Activated T-cell treated with anti-CD3 and anti-CD28 coated beads, Interleukin-2, amount 50 U/mL, for 24 hours (primary cell): ENCODE measurements around the gene RAD23A.

Source experiments
- DNase-seq: peaks from one replicate; pipeline ENCODE4 v3.0.0-alpha.2; 2020
- H3K27ac Mint-ChIP-seq: 2 replicates; pipeline ENCODE4 v1.8.0; 2020; ENCODE audit warnings: mild to moderate bottlenecking, mixed read lengths
- H3K27me3 Mint-ChIP-seq: 2 replicates; pipeline ENCODE4 v1.8.0; 2020; ENCODE audit warnings: mixed read lengths
- H3K36me3 Mint-ChIP-seq: 2 replicates; pipeline ENCODE4 v1.8.0; 2020; ENCODE audit warnings: low read depth, mixed read lengths
- H3K4me1 Mint-ChIP-seq: 2 replicates; pipeline ENCODE4 v1.8.0; 2020; ENCODE audit warnings: low read depth, mixed read lengths
- H3K4me3 Mint-ChIP-seq: 2 replicates; pipeline ENCODE4 v1.8.0; 2020; ENCODE audit warnings: mild to moderate bottlenecking, moderate library complexity, mixed read lengths
- H3K9me3 Mint-ChIP-seq: 2 replicates; pipeline ENCODE4 v1.8.0; 2020; ENCODE audit warnings: mixed read lengths

RAD23A gene

DNA sequence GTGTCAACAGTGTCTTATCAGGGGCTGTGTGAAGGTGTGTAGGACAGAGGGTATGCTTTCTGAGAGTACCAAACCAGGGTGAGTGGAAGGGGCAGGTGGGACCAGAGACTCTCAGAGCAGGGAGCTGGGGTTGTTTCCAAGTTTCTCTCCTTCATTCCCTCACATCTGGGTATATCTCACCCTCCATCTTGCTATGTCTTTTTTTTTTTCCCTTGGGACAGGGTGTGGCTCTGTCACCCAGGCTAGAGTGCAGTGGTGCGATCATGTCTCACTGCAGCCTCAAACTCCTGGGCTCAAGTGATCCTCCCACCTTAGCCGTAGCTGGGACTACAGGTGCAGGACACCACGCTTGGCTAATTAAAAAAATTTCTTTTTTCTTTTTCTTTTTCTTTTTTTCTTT lies 34.3 kb downstream of the RAD23A start:
- Mint-ChIP-seq H3K36me3 (no peaks in the 10 kb centered on the region), H3K9me3 (no peaks in the 10 kb centered on the region), H3K27me3 (peaks cover 18% of the 10 kb centered on the region), H3K4me3 (no peak overlapping the region), H3K4me1 (peaks cover 1% of the 10 kb centered on the region), H3K27ac (no peak overlapping the region)
- no peak for DNase-seq

DNA sequence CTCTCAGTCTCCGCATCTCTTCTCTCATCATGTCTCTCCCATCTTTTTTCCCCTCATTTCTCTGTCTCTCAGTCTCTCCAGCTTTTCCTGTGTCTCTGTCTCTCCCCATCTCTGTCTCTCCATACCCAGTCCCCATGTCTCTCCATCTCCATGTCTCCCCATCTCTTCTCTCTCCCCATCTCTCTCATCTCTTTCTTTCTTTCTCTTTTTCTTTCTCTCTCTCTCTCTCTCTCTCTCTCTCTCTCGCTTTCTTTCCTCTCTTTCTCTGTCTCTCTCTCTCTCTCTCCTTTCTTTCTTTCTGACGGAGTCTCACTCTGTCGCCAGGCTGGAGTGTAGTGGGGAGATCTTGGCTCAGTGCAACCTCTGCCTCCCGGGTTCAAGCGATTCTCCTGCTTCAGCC lies 37.0 kb downstream of the RAD23A start:
- Mint-ChIP-seq H3K27ac (no peak overlapping the region), H3K36me3 (no peaks in the 10 kb centered on the region), H3K4me1 (peaks cover 1% of the 10 kb centered on the region), H3K4me3 (no peak overlapping the region), H3K9me3 (no peaks in the 10 kb centered on the region), H3K27me3 (peaks cover 10% of the 10 kb centered on the region)
- DNase-seq: no peak

DNA sequence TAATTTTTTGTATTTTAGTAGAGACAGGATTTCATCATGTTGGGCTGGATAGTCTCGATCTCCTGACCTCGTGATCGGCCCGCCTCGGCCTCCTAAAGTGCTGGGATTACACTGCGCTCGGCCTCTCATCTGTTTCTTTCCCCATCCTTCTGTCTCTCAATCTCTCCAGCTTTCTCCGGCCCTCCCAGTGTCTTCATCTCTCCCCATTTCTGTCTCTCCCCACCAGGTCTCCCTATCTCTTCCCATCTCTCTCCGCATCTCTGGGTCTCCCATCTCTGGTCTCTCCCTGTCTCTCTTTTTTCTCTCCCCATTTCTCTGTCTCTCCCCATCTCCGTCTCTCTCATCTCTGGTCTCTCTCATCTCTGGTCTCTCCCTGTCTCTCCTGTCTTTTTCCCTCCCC lies 37.4 kb downstream of the RAD23A start:
- H3K4me1 Mint-ChIP-seq: no peaks in the 10 kb centered on the region
- no peaks in the 10 kb centered on the region for H3K36me3 Mint-ChIP-seq
- no peak overlapping the region for H3K4me3 Mint-ChIP-seq
- H3K27ac Mint-ChIP-seq: no peak overlapping the region
- no peaks in the 10 kb centered on the region for H3K9me3 Mint-ChIP-seq
- no peak for DNase-seq
- H3K27me3 Mint-ChIP-seq: peaks cover 6% of the 10 kb centered on the region

DNA sequence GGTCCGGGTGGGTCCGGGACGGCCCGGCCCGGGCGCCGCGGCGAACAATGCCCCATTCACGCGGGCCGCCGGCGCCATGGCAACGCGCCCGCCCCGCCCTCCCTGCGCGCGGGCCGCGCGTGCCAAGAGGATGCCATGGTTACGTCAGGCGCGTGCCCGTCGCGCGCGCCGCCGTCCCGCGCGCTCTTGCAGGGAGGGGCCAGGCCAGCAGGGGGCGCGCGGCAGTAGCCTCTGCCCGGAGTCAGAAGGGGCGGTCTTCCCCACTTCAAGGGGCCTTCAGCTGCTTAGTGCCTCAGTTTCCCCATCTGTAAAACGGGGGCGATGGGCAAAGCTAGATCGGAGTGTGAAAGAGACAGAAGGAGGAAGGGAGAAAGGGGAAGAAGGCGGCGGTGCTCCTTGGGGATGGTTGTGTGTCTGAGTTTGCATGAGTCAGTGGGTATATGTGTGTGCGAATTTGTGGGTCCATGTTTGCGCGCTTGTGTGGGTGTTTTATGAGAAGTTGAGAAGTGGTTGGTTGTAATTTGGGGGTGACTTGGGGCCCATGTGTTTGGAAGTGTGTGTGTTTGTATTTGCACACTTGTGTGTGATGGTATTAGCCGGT lies 38.0 kb downstream of the RAD23A start:
- DNase-seq: peak; percentile 93
- no peaks in the 10 kb centered on the region for H3K4me1 Mint-ChIP-seq
- H3K27ac Mint-ChIP-seq: no peak overlapping the region
- peaks cover 4% of the 10 kb centered on the region for H3K27me3 Mint-ChIP-seq
- no peaks in the 10 kb centered on the region for H3K9me3 Mint-ChIP-seq
- H3K36me3 Mint-ChIP-seq: no peaks in the 10 kb centered on the region
- no peak overlapping the region for H3K4me3 Mint-ChIP-seq

GRCh38 chr19:12984143-12984627 lies 38.5 kb downstream of the RAD23A start:
- DNase-seq: no peak
- Mint-ChIP-seq H3K27me3 (no peaks in the 10 kb centered on the region), H3K4me1 (no peaks in the 10 kb centered on the region), H3K36me3 (no peaks in the 10 kb centered on the region), H3K4me3 (no peak overlapping the region), H3K27ac (no peak overlapping the region), H3K9me3 (no peaks in the 10 kb centered on the region)

DNA sequence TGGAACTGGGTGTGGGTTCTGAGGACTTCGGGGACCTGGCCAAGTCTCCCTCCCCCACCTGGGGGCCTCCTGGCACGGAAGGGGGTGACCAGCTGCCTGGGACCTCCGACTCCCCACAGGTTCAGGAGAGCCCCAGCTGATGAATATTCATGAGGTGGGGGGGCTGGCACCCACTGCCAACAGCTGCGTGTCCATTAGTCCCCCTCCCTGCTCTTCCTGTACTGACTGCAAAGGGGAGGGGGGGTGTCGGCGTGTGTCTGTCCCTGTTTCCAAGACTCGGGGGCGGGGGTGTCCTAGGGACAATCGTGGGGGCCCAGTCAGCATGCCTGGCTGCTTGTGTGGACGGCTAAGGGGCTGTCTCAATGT lies 39.0 kb downstream of the RAD23A start:
- Mint-ChIP-seq H3K9me3 (no peaks in the 10 kb centered on the region), H3K27ac (no peak overlapping the region), H3K27me3 (no peaks in the 10 kb centered on the region), H3K4me3 (no peak overlapping the region), H3K36me3 (no peaks in the 10 kb centered on the region), H3K4me1 (no peaks in the 10 kb centered on the region)
- DNase-seq: no peak

DNA sequence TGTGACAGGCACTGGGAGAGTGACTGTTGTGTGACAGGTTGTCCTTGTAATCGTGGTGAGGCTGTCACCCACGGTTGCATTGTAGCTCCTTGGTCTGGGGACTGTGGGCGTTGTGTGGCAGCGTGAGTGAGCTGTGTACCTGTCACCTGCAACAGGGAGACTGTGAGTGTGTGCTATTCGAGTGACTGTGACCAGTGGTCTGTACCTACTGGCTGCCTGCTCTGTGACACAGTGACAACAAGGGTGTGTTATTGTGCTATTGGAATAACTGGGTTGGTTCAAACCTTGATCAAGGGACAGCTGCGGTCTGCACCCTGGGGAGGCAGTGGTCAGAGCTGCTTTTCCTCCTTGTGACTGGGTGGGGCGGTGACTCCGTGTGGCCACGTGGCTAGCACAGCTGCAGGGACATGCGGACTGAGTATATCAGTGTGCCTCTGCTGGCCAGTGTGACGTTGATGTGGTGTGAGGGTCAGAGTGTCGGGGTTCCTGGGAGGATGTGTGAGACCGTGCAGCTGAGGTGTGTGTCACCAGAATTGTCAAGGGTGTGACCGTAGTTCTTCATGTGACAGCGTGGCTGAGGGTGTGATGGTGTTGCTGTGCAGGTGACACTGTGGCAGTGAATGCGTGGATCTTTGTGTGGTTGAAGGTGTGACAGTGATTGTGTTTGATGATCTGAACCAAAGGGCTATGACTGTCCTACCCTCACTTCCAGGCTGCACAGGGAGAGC lies 39.6 kb downstream of the RAD23A start:
- no peaks in the 10 kb centered on the region for H3K36me3 Mint-ChIP-seq
- H3K4me1 Mint-ChIP-seq: no peaks in the 10 kb centered on the region
- DNase-seq: no peak
- no peak overlapping the region for H3K4me3 Mint-ChIP-seq
- no peaks in the 10 kb centered on the region for H3K27me3 Mint-ChIP-seq
- H3K9me3 Mint-ChIP-seq: no peaks in the 10 kb centered on the region
- no peak overlapping the region for H3K27ac Mint-ChIP-seq

DNA sequence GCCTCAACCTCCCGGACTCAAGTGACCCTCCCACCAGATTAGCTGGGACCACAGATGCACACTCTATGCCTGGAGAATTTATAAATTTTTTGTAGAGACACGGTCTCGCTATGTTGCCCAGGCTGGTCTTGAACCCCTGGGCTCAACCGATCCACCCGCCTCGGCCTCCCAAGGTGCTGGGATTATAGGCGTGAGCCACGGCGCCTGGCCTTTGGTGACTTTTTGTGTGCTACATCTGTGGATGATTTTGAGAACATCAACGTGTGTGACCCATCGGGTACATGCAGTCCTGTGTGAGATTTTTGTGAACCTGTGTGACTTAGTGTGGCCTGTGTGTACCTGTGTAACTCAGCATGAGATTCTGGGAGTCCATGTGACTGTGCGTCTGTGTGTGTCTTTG lies 41.1 kb downstream of the RAD23A start:
- H3K27ac Mint-ChIP-seq: no peak overlapping the region
- no peaks in the 10 kb centered on the region for H3K9me3 Mint-ChIP-seq
- H3K27me3 Mint-ChIP-seq: no peaks in the 10 kb centered on the region
- DNase-seq: no peak
- H3K36me3 Mint-ChIP-seq: no peaks in the 10 kb centered on the region
- no peaks in the 10 kb centered on the region for H3K4me1 Mint-ChIP-seq
- no peak overlapping the region for H3K4me3 Mint-ChIP-seq

DNA sequence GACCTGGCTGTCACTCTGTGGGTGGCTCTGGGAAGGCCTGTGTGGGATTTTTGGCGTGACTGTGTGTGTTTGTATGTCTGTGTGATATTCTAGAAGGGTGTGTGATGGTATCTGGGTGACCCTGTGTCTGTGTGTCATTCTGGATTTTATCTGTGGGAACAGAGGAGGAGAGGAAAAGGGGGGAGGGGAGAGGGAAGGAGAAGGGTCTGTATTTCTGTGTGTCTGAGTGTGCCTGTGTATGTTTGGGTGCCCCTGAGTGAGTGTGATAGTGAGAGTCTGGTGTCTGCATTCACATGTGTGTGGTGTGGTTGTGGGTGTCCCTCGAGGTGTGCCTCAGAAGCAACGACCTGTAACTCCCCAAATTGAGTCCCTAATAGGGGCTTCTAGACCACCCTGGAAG lies 41.5 kb downstream of the RAD23A start:
- Mint-ChIP-seq H3K9me3 (no peaks in the 10 kb centered on the region), H3K36me3 (no peaks in the 10 kb centered on the region), H3K27ac (no peak overlapping the region)

DNA sequence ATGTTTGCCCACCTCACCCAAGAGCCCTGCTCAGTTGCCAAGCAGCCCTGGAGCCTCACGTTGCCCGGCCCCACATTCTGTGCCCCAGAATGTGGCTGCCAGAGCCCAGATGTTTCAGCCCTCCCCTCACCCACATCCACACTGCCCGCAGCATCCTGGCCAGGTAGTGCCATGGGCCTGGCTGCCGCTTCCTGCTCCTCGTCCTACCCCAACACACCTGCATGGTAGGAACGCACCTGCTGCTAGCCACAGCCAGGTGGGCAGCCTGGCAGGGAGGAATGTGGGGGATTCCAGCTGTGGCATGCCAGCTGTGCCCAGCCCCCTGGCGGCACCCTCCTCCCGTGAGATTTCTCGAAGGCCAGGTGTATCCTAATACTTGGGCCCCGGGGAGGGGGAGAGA lies 42.1 kb downstream of the RAD23A start:
- Mint-ChIP-seq H3K36me3 (no peaks in the 10 kb centered on the region), H3K27me3 (no peaks in the 10 kb centered on the region), H3K27ac (no peak overlapping the region), H3K4me3 (no peak overlapping the region), H3K4me1 (no peaks in the 10 kb centered on the region), H3K9me3 (no peaks in the 10 kb centered on the region)
- no peak for DNase-seq

More for the DNA sequence above, 41.5 kb downstream of the RAD23A start:
- DNase-seq: no peak
- Mint-ChIP-seq H3K27me3 (no peaks in the 10 kb centered on the region), H3K4me1 (no peaks in the 10 kb centered on the region), H3K4me3 (no peak overlapping the region)

DNA sequence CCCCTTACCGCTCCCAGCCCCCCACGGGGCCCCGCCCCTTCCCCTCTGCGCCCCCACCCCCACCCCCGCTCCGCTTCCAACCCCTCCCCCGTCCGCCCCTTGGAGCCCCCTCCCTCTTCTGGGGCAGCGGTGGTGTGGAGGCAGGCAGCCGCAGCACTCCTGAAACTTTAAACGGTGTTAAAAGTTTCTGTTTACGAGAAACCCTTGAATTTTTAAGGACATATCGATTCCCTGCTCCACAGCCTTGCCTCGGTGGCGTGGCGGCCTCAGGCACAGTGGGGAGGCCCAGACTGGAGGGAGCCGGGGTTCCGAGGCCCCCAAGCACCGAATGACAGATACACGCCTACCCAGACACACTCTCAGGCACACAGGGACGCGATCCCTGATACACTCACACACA lies 44.8 kb downstream of the RAD23A start:
- H3K36me3 Mint-ChIP-seq: peaks cover 2% of the 10 kb centered on the region
- no peak overlapping the region for H3K27ac Mint-ChIP-seq
- H3K4me3 Mint-ChIP-seq: no peak overlapping the region
- peaks cover 6% of the 10 kb centered on the region for H3K4me1 Mint-ChIP-seq
- peaks cover 12% of the 10 kb centered on the region for H3K27me3 Mint-ChIP-seq
- DNase-seq: no peak
- no peaks in the 10 kb centered on the region for H3K9me3 Mint-ChIP-seq

DNA sequence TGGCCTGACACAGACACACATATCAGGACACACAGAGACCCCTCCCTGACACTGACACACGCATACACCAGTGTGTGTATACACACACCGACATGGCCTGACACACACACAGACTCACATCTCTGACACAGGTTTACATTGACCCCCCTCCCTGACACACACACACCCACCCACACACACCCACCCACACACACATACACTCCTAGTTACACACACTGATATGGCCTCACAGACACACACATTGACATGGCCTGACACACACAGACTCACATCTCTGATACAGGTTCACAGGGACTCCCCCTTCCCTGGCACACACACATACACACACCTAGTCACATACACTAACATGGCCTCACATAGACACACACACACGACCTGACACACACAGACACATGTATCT lies 45.2 kb downstream of the RAD23A start:
- DNase-seq: no peak
- H3K27ac Mint-ChIP-seq: no peak overlapping the region
- H3K4me3 Mint-ChIP-seq: no peak overlapping the region
- peaks cover 2% of the 10 kb centered on the region for H3K36me3 Mint-ChIP-seq
- H3K4me1 Mint-ChIP-seq: peaks cover 6% of the 10 kb centered on the region
- peaks cover 12% of the 10 kb centered on the region for H3K27me3 Mint-ChIP-seq
- no peaks in the 10 kb centered on the region for H3K9me3 Mint-ChIP-seq

DNA sequence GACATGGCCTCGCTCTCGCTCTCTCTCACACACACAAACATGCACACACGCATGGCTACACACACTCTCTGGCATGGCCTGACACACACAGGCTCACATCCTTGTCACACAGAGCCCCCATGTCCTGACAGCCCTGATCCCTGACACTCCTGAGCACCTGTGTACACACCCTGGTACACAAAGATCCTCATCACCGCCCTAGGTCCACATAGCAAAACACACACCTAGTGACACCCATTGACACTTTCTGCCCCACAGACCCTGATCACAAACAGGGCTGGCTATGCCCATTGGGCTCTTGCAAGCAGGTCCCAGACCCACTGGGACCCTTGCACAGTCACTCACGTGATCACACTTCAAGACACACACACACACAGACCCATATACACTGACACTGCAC lies 45.6 kb downstream of the RAD23A start:
- Mint-ChIP-seq H3K4me3 (no peak overlapping the region), H3K9me3 (no peaks in the 10 kb centered on the region), H3K27me3 (peaks cover 14% of the 10 kb centered on the region), H3K4me1 (peaks cover 8% of the 10 kb centered on the region), H3K27ac (no peak overlapping the region), H3K36me3 (peaks cover 2% of the 10 kb centered on the region)
- no peak for DNase-seq

DNA sequence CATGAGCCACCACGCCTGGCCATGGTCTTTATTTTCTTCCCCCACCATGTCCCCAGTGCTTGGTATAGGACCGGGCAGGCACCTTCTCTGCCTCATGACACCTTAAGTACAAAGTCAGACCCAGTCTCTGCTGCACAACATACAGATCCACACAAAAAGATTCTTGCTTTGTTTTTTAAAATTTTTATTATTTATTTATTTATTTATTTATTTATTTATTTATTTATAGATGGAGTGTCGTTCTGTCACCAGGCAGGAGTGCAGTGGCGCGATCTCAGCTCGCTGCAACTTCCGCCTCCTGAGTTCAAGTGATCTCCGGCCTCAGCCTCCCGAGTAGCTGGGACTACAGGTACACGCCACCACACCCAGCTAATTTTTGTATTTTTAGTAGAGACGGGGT lies 47.1 kb downstream of the RAD23A start:
- peaks cover 11% of the 10 kb centered on the region for H3K4me1 Mint-ChIP-seq
- H3K27me3 Mint-ChIP-seq: peaks cover 16% of the 10 kb centered on the region
- DNase-seq: no peak
- no peak overlapping the region for H3K27ac Mint-ChIP-seq
- peaks cover 2% of the 10 kb centered on the region for H3K36me3 Mint-ChIP-seq
- no peak overlapping the region for H3K4me3 Mint-ChIP-seq
- H3K9me3 Mint-ChIP-seq: no peaks in the 10 kb centered on the region

DNA sequence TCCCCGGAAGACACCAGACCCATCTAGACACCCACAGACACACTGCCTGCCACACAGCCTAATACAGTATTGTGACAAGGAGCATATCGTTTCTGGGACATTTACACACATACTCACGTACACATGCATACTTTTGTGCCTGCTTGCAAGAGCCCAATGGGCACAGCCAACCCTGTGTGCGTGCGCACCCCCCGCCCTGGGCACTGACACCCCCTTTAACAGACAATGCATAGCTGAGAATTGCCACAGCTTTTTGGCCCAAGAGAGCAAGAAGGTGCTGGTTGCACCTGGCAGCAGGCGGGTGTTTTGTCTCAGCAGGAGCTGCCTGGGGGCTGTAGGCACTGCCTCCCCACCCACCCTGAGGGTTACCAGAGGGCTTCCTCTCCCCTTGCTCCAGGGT lies 47.9 kb downstream of the RAD23A start:
- Mint-ChIP-seq H3K4me1 (peaks cover 11% of the 10 kb centered on the region), H3K9me3 (no peaks in the 10 kb centered on the region), H3K27ac (no peak overlapping the region), H3K27me3 (peaks cover 16% of the 10 kb centered on the region), H3K4me3 (no peak overlapping the region), H3K36me3 (peaks cover 2% of the 10 kb centered on the region)
- DNase-seq: no peak
